GM10847 (cell line): ENCODE results near the gene MUC6.

Experiments
- POLR2A ChIP-seq: IDR thresholded peaks from 2 replicates; pipeline ENCODE4 v1.6.1; 2011; ENCODE audit not compliant: insufficient read length; ENCODE audit errors: extremely low read depth

Gene MUC6

GRCh38 chr11:986270-986951 lies 50.1 kb downstream of the MUC6 start:
- TF ChIP-seq POLR2A, result no peak

GRCh38 chr11:985848-986247 lies 50.7 kb downstream of the MUC6 start:
- no peak for TF ChIP-seq POLR2A

- TF ChIP-seq POLR2A, result no peak
Measured at GRCh38 chr11:985406-985805, 51.1 kb downstream of the MUC6 start.

- TF ChIP-seq POLR2A, result no peak
Measured at GRCh38 chr11:984546-984945, 52.0 kb downstream of the MUC6 start.

- no peak for TF ChIP-seq POLR2A
Measured at GRCh38 chr11:981764-982163, 54.8 kb downstream of the MUC6 start.

GRCh38 chr11:980438-981357 lies 55.8 kb downstream of the MUC6 start:
- TF ChIP-seq POLR2A, result no peak

GRCh38 chr11:978781-979180 lies 57.7 kb downstream of the MUC6 start:
- TF ChIP-seq POLR2A, result no peak

GRCh38 chr11:977830-978720 lies 58.4 kb downstream of the MUC6 start:
- no peak for TF ChIP-seq POLR2A

- no peak for TF ChIP-seq POLR2A
Measured at GRCh38 chr11:976431-977160, 59.9 kb downstream of the MUC6 start.

- TF ChIP-seq POLR2A, result no peak
Measured at GRCh38 chr11:975827-976226, 60.7 kb downstream of the MUC6 start.

- TF ChIP-seq POLR2A, result no peak
Measured at GRCh38 chr11:973237-973636, 63.3 kb downstream of the MUC6 start.

GRCh38 chr11:972523-973211 lies 63.9 kb downstream of the MUC6 start:
- TF ChIP-seq POLR2A, result no peak

- TF ChIP-seq POLR2A, result no peak
Measured at GRCh38 chr11:971731-972365, 64.7 kb downstream of the MUC6 start.
